ENCODE measurements around the gene VILL.

DNA sequence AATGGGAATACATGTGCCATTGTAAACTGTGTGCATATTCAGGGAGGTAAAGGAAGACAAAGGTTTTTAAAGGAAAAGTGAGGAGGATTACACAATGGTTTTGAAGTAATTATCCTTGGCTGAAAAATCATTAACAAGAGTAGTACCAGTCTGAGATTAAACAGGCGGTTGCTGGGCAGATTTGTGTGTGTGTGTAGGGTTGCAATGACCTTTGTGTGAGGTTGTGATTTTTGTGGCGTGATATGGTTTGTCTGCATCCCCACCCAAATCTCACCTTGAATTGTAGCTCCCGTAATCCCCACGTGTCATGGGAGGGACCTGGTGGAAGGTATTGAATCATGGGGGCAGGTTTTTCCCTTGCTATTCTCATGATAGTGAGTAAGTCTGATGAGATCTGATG lies 55.4 kb downstream of the VILL start:
- TF ChIP-seq, protein P1, sequence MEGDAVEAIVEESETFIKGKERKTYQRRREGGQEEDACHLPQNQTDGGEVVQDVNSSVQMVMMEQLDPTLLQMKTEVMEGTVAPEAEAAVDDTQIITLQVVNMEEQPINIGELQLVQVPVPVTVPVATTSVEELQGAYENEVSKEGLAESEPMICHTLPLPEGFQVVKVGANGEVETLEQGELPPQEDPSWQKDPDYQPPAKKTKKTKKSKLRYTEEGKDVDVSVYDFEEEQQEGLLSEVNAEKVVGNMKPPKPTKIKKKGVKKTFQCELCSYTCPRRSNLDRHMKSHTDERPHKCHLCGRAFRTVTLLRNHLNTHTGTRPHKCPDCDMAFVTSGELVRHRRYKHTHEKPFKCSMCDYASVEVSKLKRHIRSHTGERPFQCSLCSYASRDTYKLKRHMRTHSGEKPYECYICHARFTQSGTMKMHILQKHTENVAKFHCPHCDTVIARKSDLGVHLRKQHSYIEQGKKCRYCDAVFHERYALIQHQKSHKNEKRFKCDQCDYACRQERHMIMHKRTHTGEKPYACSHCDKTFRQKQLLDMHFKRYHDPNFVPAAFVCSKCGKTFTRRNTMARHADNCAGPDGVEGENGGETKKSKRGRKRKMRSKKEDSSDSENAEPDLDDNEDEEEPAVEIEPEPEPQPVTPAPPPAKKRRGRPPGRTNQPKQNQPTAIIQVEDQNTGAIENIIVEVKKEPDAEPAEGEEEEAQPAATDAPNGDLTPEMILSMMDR (IDR thresholded peaks at IDR 0.05; ENCODE audit: control extremely low read depth in 1 of 3, insufficient read depth in 1 of 3, low read depth in 1 of 3, low read length in 3 of 3) = no peak
- TF ChIP-seq RXRA (IDR thresholded peaks at IDR 0.05; ENCODE audit: insufficient read depth, low read depth, low read length) = no peak
- no peak for TF ChIP-seq SIX5 (IDR thresholded peaks at IDR 0.05; ENCODE audit: low read depth, low read length)
- no peak for TF ChIP-seq POLR2AphosphoS5 (IDR thresholded peaks at IDR 0.05; ENCODE audit: low read depth, low read length)
- no peak for TF ChIP-seq GTF2F1 (IDR thresholded peaks at IDR 0.05; ENCODE audit: borderline replicate concordance, low read depth, low read length)
- TF ChIP-seq, protein P2, sequence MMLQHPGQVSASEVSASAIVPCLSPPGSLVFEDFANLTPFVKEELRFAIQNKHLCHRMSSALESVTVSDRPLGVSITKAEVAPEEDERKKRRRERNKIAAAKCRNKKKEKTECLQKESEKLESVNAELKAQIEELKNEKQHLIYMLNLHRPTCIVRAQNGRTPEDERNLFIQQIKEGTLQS (IDR thresholded peaks at IDR 0.05; ENCODE audit: insufficient read depth, low read depth, low read length) = no peak
- no peak for TF ChIP-seq JUND (IDR thresholded peaks at IDR 0.05; ENCODE audit: low read length)
- TF ChIP-seq TAF7 (optimal IDR thresholded peaks at IDR 0.05; ENCODE audit: borderline replicate concordance, low read depth, low read length) = no peak
- TF ChIP-seq HDAC2 (IDR thresholded peaks at IDR 0.05; ENCODE audit: borderline replicate concordance in 1 of 2, low read depth in 2 of 2, low read length in 2 of 2) = no peak
